HL-60/S4 (cell line): ENCODE results near the gene TMEM270.

Experiments
- in situ Hi-C: fragments of 300-500 bp; cut with MboI; formaldehyde crosslinking; loops from 2 replicates; pipeline ENCODE4 v1.14.3; 2022; ENCODE audit warnings: low sequenced_read_pairs

TMEM270 gene

DNA sequence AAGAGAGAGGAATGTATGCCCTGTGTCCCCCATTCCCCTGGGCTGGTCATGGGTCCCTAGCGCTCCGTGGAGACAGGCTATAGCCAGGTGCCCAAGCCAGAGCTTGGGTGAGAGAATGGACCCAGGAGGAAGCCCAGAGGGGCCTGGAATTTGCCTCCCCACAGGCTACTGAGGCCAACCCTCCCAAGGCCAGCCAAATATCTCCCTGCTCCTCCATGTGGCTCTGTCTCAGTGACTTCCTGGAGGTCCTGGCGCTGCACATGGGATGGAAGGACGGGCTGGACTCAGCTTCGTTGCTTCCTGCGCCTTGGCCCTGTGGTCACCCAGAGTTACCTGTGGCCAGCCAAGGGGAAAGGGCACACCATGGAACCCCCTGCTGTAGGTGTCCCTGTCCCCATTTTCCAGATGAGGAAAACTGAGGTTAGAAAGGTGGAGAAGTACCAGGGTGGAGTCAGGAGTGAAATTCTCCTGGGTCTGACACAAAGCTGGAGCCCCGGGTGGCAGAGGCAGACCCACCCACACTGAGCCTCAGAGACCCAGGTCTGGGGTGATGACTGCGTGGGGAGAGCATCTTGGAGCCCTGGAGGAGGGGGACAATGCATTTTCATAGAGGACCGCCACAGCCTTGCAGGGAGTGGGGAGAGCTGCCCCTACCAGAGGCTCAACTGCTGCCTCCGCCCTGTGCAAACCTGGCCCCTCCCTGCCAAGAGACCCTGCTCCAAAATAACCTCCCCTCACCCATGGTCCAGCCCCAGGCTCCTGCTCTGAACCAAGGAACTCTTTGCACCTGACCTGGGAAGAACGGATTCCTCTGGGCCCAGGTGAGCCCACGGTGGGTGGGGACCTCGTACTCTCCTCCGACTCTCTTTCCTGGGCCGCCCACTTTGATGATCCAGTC, 42.6 kb downstream of the TMEM270 start:
- in situ Hi-C loops = no loop called here

GRCh38 chr7:73904219-73905137, 43.5 kb downstream of the TMEM270 start:
- in situ Hi-C loops = no loop called here

GRCh38 chr7:73905360-73905759, 44.4 kb downstream of the TMEM270 start:
- in situ Hi-C loops = no loop called here

DNA sequence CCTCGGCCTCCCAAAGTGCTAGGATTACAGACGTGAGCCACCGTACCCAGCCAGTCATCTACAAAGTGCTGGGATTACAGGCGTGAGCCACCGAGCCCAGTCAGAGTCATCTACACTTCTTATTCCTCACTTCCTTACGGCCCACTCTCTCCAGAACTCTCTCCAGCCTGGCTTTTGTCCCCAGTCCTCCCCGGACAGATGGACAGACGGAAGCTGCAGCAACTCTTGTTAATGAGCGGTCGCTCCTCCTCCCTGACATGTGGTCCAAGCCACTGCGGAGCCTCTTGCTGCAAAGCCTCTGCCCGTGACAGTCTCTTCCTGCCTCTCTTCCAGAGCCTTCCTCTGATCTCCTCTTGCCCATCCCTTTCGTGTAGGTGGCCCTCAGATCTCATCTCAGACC, 45.9 kb downstream of the TMEM270 start:
- in situ Hi-C loops = no loop called here

- in situ Hi-C loops = no loop called here
These were observed 46.7 kb downstream of the TMEM270 start for GRCh38 chr7:73907554-73908122.

DNA sequence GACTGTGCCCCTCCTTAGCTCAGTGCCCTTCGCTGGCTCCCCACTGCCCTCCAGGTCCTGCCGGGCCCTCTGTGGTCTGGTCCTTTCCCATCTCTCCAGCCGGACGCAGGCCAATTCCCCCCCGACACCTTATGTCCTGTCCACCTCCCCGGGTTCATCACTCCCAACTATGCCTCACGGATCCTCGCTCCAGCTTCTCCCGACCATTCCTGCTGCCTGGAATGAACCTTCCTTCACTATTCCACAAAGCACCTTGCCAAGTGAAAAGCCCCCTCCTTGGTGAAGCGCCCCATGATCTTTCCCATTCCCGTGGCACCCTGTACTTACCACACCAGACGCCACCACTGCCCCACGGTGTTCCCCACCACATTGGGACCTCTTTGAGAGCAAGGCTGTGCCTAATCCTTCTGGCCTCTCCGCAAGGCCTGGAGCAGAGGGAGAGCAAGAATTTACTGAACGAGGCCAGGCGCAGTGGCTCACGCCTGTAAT, 47.2 kb downstream of the TMEM270 start:
- in situ Hi-C loops = no loop called here

DNA sequence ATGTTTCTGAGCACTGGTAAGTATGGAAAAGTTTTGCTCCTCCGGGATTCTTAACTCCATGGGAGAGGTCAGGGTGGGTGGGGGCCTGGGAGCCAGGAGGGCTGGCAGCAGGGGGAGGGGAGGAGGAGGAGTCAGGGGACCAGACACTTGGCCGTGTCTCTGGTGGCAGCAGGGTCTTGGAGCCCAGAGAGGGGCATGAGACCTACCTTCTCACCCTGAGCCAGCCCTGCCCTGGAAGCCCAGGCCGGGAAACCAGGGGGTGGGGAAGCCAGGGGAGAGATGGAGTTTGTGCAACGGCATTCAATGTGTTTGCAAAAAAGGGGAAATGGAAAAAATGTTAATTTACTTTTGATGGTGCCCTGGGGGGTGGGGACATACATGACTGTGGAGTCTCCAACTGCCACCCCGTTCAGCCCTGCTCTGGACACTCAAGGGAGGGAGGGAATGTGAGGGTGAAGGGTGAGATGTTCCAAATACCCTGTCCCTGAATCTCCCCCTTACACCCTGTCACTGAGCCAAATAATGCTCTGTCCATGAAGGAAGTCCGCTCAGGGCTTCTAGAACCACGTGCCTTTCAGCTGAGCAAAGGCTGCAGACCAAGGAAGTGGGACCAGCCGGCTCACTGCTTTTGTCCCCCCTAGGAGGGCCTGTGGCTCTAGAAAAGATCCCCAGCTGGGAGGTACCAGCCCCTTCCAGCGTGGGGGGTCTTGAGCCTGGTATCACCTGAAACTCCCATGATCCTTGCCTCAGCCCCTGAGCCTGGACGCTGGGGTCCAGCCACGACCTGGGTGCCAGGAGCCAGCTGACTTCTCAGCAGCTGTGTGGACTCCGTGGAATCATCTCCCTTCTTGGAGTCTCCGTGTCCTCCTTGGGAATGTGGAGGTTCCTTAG, 48.3 kb downstream of the TMEM270 start:
- in situ Hi-C loops = no loop called here

DNA sequence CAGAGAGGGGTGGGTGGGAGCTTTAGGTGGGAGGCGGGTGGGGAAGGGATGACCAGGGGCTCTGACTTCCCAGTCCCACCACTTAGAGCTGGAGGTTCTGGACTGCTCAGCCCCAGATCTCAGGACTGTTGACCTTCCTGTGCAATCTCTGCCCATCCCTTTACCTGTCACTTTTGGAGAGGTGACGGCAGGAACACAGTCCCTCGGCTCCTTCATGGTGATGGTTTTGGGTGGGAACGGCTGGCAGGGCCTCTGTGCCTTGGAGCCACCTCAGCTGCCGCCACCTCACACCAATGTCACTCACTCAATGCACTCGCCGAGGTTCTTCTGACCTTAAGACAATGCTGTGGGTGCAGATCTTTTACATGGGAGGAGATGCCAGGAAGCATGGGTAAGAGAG, 49.0 kb downstream of the TMEM270 start:
- in situ Hi-C loops = no loop called here

DNA sequence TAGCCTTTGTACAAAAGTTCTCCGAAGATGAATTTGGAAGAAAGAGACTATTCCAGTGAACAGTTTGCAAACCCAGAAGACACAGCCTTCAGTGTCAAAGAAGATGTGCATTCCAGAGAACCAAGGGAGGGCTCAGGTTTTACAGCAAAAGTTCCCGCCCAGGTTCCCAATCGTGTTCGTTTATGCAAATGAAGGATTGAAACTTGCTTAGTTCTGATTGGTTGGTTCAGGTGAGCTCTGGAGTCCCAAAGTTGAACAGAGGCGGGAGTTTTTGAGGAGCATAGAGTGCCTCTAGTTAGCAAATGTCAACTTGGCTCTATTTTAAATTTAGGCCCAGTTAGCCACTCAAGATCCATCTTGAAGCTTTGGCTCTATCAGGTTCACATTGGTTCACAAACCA, 51.3 kb downstream of the TMEM270 start:
- in situ Hi-C loops = no loop called here
